Choroid plexus epithelial cell (primary cell): Measurements from ENCODE around the gene SLC27A2.

ENCODE experiments used
- DNase-seq: peaks from one replicate; pipeline ENCODE4 v3.0.0-alpha.2; 2010; ENCODE audit warnings: low read depth
- H3K4me3 ChIP-seq: 2 replicates; pipeline ENCODE4 v1.5.1; 2011; ENCODE audit warnings: low read depth, mild to moderate bottlenecking, control low read depth, low read length, moderate library complexity
- CTCF ChIP-seq: conservative IDR thresholded peaks from 2 replicates; pipeline ENCODE4 v1.5.1; 2011; ENCODE audit warnings: low read depth, mild to moderate bottlenecking, control low read depth, inconsistent platforms, low read length, moderate library complexity

Gene SLC27A2

GRCh38 chr15:50251638-50252182 is 69.7 kb downstream of the SLC27A2 start:
- no peak overlapping the region for H3K4me3 ChIP-seq
- no peak for DNase-seq
- no peak for TF ChIP-seq CTCF

GRCh38 chr15:50252556-50252955 is 70.6 kb downstream of the SLC27A2 start:
- no peak overlapping the region for H3K4me3 ChIP-seq
- DNase-seq: no peak
- no peak for TF ChIP-seq CTCF

GRCh38 chr15:50256188-50257041 is 74.4 kb downstream of the SLC27A2 start:
- TF ChIP-seq CTCF: no peak
- no peak overlapping the region for H3K4me3 ChIP-seq
- DNase-seq: peak; percentile 78

- DNase-seq: no peak
- TF ChIP-seq CTCF: no peak
- H3K4me3 ChIP-seq: no peak overlapping the region
These were observed 75.3 kb downstream of the SLC27A2 start for GRCh38 chr15:50257332-50257731.

GRCh38 chr15:50257924-50258323 is 75.9 kb downstream of the SLC27A2 start:
- no peak overlapping the region for H3K4me3 ChIP-seq
- DNase-seq: peak; percentile 84
- no peak for TF ChIP-seq CTCF

- no peak overlapping the region for H3K4me3 ChIP-seq
- DNase-seq: no peak
- no peak for TF ChIP-seq CTCF
These were observed 77.3 kb downstream of the SLC27A2 start for GRCh38 chr15:50259276-50259675.
